Mammary epithelial cell (primary cell): ENCODE measurements around the gene REXO4.

Experiments used
- EZH2 ChIP-seq: IDR thresholded peaks from 2 replicates; pipeline ENCODE4 v1.6.1; 2012; ENCODE audit warnings: low read length, inconsistent platforms, borderline replicate concordance
- TF ChIP-seq, protein P1 (sequence below), 2 donors: IDR thresholded peaks in 1 of 2; conservative IDR thresholded peaks in 1 of 2; 2 replicates each; pipeline ENCODE4 v1.5.1; 2011 to 2012; ENCODE audit warnings: inconsistent platforms in 2 of 2, low read length in 2 of 2, mild to moderate bottlenecking in 2 of 2, control low read depth in 1 of 2, low read depth in 1 of 2; ENCODE audit not compliant: insufficient read depth in 1 of 2; ENCODE audit errors: extremely low read depth in 1 of 2

GRCh38 chr9:133386338-133386737 lies 31.5 kb downstream of the REXO4 start:
- TF ChIP-seq, protein P1, sequence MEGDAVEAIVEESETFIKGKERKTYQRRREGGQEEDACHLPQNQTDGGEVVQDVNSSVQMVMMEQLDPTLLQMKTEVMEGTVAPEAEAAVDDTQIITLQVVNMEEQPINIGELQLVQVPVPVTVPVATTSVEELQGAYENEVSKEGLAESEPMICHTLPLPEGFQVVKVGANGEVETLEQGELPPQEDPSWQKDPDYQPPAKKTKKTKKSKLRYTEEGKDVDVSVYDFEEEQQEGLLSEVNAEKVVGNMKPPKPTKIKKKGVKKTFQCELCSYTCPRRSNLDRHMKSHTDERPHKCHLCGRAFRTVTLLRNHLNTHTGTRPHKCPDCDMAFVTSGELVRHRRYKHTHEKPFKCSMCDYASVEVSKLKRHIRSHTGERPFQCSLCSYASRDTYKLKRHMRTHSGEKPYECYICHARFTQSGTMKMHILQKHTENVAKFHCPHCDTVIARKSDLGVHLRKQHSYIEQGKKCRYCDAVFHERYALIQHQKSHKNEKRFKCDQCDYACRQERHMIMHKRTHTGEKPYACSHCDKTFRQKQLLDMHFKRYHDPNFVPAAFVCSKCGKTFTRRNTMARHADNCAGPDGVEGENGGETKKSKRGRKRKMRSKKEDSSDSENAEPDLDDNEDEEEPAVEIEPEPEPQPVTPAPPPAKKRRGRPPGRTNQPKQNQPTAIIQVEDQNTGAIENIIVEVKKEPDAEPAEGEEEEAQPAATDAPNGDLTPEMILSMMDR (conservative IDR thresholded peaks at IDR 0.05 in 1 of 2, IDR thresholded peaks at IDR 0.05 in 1 of 2; ENCODE audit: extremely low read depth in 1 of 2, insufficient read depth in 1 of 2, low read depth in 1 of 2, low read length in 2 of 2), result no peak
- TF ChIP-seq EZH2, result no peak
